ENCODE measurements around the gene LRMDA.

GRCh38 chr10:76286536-76286935 is 855.1 kb downstream of the LRMDA start:
- TF ChIP-seq CTCF (tag by site-specific recombination; IDR thresholded peaks at IDR 0.05) (no peak), SP2 (tag by site-specific recombination; IDR thresholded peaks at IDR 0.05) (no peak), ZNF140 (tag by site-specific recombination; IDR thresholded peaks at IDR 0.05) (no peak), PBX3 (CRISPR knock-in tag; IDR thresholded peaks at IDR 0.05) (no peak), ZBTB21 (tag by site-specific recombination; IDR thresholded peaks at IDR 0.05) (no peak), ZSCAN4 (tag by site-specific recombination; IDR thresholded peaks at IDR 0.05) (no peak), ZNF843 (tag by site-specific recombination; IDR thresholded peaks at IDR 0.05) (no peak), ZXDB (tag by site-specific recombination; IDR thresholded peaks at IDR 0.05) (no peak)
